Nephron progenitor cell (in vitro differentiated cells): ENCODE data around the gene HS2ST1.
"Not testable (repeated sequence)": the region's sequence is repeated elsewhere in the genome, so short reads cannot be mapped to it uniquely, and the experiment has no call there.

ENCODE experiments used
- DNase-seq: peaks from one replicate; pipeline ENCODE4 v3.0.0; 2021
- H3K27ac Mint-ChIP-seq: 2 replicates; pipeline ENCODE4 v1.8.0; 2021; ENCODE audit warnings: mild to moderate bottlenecking, moderate library complexity, mixed read lengths
- H3K27me3 Mint-ChIP-seq: 2 replicates; pipeline ENCODE4 v1.8.0; 2021; ENCODE audit warnings: mild to moderate bottlenecking, low read depth, mixed read lengths; ENCODE audit not compliant: poor library complexity
- H3K36me3 Mint-ChIP-seq: 2 replicates; pipeline ENCODE4 v1.8.0; 2021; ENCODE audit warnings: low read depth, mixed read lengths
- H3K4me1 Mint-ChIP-seq: 2 replicates; pipeline ENCODE4 v1.8.0; 2021; ENCODE audit warnings: mixed read lengths
- H3K4me3 Mint-ChIP-seq: 2 replicates; pipeline ENCODE4 v1.8.0; 2021; ENCODE audit warnings: mild to moderate bottlenecking, moderate library complexity, mixed read lengths
- H3K9me3 Mint-ChIP-seq: 2 replicates; pipeline ENCODE4 v1.8.0; 2021; ENCODE audit warnings: mild to moderate bottlenecking, moderate library complexity, mixed read lengths
- CTCF ChIP-seq: fragments of 200-600 bp; sonication (generic); IDR thresholded peaks from 2 replicates; pipeline ENCODE4 v1.5.0; 2021; ENCODE audit warnings: antibody characterized with exemption

Gene HS2ST1

GRCh38 chr1:86976664-86977063 lies 62.2 kb downstream of the HS2ST1 start:
- Mint-ChIP-seq H3K27ac (peak overlapping the region; percentile 54), H3K36me3 (peaks cover 14% of the 10 kb centered on the region), H3K27me3 (no peaks in the 10 kb centered on the region), H3K9me3 (no peaks in the 10 kb centered on the region), H3K4me1 (peaks cover 9% of the 10 kb centered on the region), H3K4me3 (no peak overlapping the region)
- TF ChIP-seq CTCF, result no peak
- DNase-seq, result no peak

DNA sequence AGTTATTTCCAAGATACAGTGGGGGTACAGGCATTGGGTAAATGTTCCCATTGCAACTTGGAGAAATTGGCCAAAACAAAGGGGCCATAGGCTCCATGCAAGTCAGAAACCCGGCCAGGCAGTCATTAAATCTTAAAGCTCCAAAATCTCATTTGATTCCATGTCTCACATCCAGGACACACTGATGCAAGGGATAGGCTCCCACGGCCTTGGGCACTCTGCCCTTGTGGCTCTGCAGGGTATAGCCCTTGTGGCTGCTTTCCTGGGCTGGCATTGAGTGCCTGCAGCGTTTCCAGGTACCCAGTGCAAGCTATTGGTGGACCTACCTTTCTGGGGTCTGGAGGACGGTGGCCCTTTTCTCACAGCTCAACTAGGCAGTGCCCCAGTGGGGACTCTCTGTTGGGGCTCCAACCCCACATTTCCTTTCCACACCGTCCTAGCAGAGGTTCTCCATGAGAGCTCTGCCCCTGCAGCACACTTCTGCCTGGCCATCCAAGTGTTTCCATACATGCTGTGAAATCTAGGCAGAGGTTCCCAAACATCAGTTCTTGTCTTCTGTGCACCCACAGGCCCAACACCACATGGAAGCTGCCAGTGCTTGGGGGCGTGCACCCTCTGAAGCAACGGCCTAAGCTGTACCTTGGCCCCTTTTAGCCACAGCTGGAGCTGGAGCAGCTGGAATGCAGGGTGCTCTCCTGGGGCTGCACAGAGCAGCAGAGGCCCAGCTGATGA lies 67.2 kb downstream of the HS2ST1 start:
- Mint-ChIP-seq H3K4me1 (no peaks in the 10 kb centered on the region), H3K9me3 (peaks cover 9% of the 10 kb centered on the region)
- no peak for DNase-seq

GRCh38 chr1:86983677-86984076 lies 69.2 kb downstream of the HS2ST1 start:
- H3K36me3 Mint-ChIP-seq, result peaks cover 43% of the 10 kb centered on the region
- not testable (repeated sequence) for H3K9me3 Mint-ChIP-seq, DNase-seq, H3K4me3 Mint-ChIP-seq, H3K4me1 Mint-ChIP-seq, H3K27me3 Mint-ChIP-seq, H3K27ac Mint-ChIP-seq

More for the DNA sequence above, 67.2 kb downstream of the HS2ST1 start:
- Mint-ChIP-seq H3K4me3 (no peak overlapping the region), H3K27me3 (peaks cover 5% of the 10 kb centered on the region), H3K36me3 (peaks cover 43% of the 10 kb centered on the region), H3K27ac (no peak overlapping the region)
- TF ChIP-seq CTCF, result no peak

GRCh38 chr1:86987446-86987845 lies 73.0 kb downstream of the HS2ST1 start:
- Mint-ChIP-seq H3K4me1 (no peaks in the 10 kb centered on the region), H3K36me3 (peaks cover 25% of the 10 kb centered on the region), H3K9me3 (peaks cover 9% of the 10 kb centered on the region), H3K4me3 (no peak overlapping the region), H3K27ac (peak overlapping the region; percentile 64), H3K27me3 (peaks cover 2% of the 10 kb centered on the region)
- DNase-seq, result no peak
- TF ChIP-seq CTCF, result no peak

- Mint-ChIP-seq H3K9me3 (no peaks in the 10 kb centered on the region), H3K36me3 (peaks cover 11% of the 10 kb centered on the region), H3K4me1 (no peaks in the 10 kb centered on the region), H3K27me3 (no peaks in the 10 kb centered on the region), H3K4me3 (no peak overlapping the region), H3K27ac (no peak overlapping the region)
- no peak for DNase-seq
- TF ChIP-seq CTCF, result no peak
Observed at GRCh38 chr1:86988835-86989234, 74.4 kb downstream of the HS2ST1 start.

- not testable (repeated sequence) for H3K4me1 Mint-ChIP-seq, H3K36me3 Mint-ChIP-seq, H3K27me3 Mint-ChIP-seq, H3K9me3 Mint-ChIP-seq, DNase-seq, H3K4me3 Mint-ChIP-seq, H3K27ac Mint-ChIP-seq
Observed at GRCh38 chr1:86989690-86990089, 75.3 kb downstream of the HS2ST1 start.

DNA sequence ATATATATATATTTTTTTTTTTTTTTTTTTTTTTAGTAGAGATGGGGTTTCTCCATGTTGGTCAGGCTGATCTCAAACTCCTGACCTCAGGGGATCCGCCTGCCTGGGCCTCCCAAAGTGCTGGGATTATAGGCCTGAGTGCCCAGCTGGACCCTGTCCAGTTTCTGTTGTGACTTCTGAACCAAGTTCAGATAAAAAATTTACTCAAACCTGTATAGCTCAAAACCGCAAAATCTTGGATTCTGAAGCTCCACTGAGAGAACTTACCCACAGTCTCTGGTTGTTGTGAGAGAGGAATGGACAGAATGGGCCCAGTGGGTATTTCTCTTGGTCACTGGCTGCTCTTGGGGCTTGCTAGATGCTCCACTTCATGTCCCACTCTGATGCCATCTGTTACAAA lies 76.4 kb downstream of the HS2ST1 start:
- DNase-seq, result no peak
- Mint-ChIP-seq H3K27me3 (no peaks in the 10 kb centered on the region), H3K9me3 (no peaks in the 10 kb centered on the region), H3K4me1 (no peaks in the 10 kb centered on the region), H3K36me3 (peaks cover under 1% of the 10 kb centered on the region), H3K27ac (no peak overlapping the region), H3K4me3 (no peak overlapping the region)
- no peak for TF ChIP-seq CTCF
